ENCODE measurements around the gene ANKS1B.
"Not testable (repeated sequence)": the region's sequence is repeated elsewhere in the genome, so short reads cannot be mapped to it uniquely, and the experiment has no call there.

ANKS1B gene

DNA sequence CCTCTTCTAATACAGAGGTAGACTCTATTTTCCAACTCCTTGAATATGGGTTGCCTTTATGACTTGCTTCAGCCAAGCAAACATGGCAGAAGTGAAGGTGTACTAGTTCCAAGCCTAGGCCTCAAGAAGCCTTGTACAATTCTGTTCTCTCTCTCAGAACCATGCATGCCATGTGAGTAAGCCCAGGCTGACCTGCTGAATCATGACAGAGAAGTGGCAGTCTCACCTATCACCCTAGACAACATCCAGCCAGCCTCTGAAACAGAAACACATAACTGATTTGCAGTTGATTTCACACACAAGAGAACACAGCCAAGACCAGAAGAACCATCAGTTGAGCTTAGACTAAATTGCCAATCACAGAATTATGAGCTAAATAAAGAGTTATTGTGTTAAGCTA lies 180.0 kb downstream of the ANKS1B start:
- H3K4me1 ChIP-seq (ENCODE audit: insufficient read depth, low read length), result no peaks in the 10 kb centered on the region
- H3K36me3 ChIP-seq (ENCODE audit: insufficient read depth, low read length), result no peaks in the 10 kb centered on the region
- no peaks in the 10 kb centered on the region for H3K27me3 ChIP-seq (ENCODE audit: insufficient read depth, low read length)
- no peak overlapping the region for H3K27ac ChIP-seq (ENCODE audit: low read depth, low read length)
- no peaks in the 10 kb centered on the region for H3K9me3 ChIP-seq (ENCODE audit: insufficient read depth, low read depth, low read length)
- H3K9ac ChIP-seq (ENCODE audit: low read depth, low read length), result no peak overlapping the region
- no peak overlapping the region for H3K4me3 ChIP-seq (ENCODE audit: low read length)

DNA sequence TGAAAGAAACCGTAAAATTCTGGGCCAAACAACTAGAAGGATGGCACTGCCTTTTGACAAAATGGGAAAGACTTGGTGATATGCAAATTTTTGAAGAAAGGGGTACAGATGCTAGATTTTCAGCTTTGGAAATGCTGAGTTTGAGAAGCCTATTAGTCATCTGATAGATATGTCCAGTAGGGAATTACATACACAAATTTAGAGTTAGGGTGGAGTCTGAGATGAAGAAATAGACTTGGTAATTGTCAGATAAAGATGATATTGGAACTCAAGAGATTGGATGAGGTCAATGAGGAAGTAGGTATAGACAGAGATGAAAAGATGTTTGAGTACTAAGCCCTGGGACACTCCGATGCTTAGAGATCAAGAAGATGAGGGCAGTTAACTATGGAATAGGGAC lies 184.1 kb downstream of the ANKS1B start:
- Histone ChIP-seq H3K27ac (ENCODE audit: low read depth, low read length) (no peak overlapping the region), H3K9me3 (ENCODE audit: insufficient read depth, low read depth, low read length) (no peaks in the 10 kb centered on the region), H3K4me3 (ENCODE audit: low read length) (no peak overlapping the region), H3K4me1 (ENCODE audit: insufficient read depth, low read length) (no peaks in the 10 kb centered on the region), H3K36me3 (ENCODE audit: insufficient read depth, low read length) (no peaks in the 10 kb centered on the region), H3K9ac (ENCODE audit: low read depth, low read length) (no peak overlapping the region), H3K27me3 (ENCODE audit: insufficient read depth, low read length) (no peaks in the 10 kb centered on the region)
- 95% methylated on average over 2 of the region's 2 CpGs for WGBS

DNA sequence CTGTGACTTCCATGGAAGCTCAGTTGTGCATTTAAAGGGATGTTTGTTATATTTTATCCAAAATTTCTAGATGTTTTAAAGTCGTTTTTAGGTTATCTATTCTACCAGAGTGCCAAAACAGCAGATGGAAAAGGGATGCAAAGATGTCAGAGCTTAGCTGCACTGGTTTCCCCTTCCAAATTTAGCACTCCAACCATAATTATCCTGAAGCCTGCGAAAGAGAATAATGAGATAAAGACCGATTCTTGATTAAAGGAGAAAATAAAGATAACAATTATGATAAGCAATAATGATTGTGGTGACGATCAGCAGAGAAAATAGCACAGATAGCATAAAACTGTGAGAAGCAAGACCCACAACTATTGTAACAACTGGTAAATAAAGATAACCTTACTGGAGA lies 186.8 kb downstream of the ANKS1B start:
- not testable (repeated sequence) for H3K27ac ChIP-seq (ENCODE audit: low read depth, low read length); H3K9ac ChIP-seq (ENCODE audit: low read depth, low read length); H3K9me3 ChIP-seq (ENCODE audit: insufficient read depth, low read depth, low read length); H3K4me1 ChIP-seq (ENCODE audit: insufficient read depth, low read length); H3K4me3 ChIP-seq (ENCODE audit: low read length); H3K36me3 ChIP-seq (ENCODE audit: insufficient read depth, low read length); H3K27me3 ChIP-seq (ENCODE audit: insufficient read depth, low read length)
- 100% methylated on average over 1 of the region's 4 CpGs for WGBS

DNA sequence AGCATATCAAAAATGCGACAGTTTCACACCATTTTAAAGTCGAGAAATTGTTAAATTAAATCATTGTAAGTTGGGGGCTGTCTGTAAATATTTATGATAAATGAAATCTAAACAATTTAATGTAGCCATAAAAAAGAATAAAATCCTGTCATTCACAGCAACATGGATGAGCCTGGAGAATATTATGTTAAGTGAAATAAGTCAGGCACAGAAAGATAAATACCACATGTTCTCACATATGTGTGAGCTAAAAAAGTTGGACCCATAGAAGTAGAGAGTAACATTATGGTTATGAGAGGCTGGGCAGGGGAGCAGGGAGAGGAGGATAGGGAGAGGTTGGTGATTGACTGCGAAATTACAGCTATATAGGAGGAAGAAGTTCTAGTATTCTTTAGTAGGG lies 201.3 kb downstream of the ANKS1B start:
- WGBS, result 94% methylated on average over 3 of the region's 3 CpGs
- Histone ChIP-seq H3K9me3 (ENCODE audit: insufficient read depth, low read depth, low read length) (no peaks in the 10 kb centered on the region), H3K9ac (ENCODE audit: low read depth, low read length) (no peak overlapping the region), H3K27ac (ENCODE audit: low read depth, low read length) (no peak overlapping the region), H3K4me1 (ENCODE audit: insufficient read depth, low read length) (no peaks in the 10 kb centered on the region), H3K4me3 (ENCODE audit: low read length) (no peak overlapping the region), H3K36me3 (ENCODE audit: insufficient read depth, low read length) (no peaks in the 10 kb centered on the region), H3K27me3 (ENCODE audit: insufficient read depth, low read length) (no peaks in the 10 kb centered on the region)

DNA sequence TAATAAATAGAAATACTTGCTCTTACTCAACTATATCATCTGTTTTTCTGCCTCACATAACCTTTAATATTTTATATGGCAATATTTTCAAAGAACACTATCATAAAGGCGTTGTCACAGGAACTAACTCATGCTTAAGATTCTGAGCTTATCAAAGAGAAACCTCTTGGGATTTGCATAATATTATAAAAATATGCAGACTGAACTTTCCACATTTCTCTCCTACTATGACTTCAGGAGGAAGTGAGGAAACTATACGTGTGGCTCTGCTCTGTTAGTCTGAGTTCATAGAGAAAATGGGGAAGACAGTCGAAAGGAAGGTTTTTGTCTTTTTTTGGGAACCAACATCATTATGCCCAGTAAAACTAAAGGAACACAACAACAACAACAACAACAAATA lies 212.5 kb downstream of the ANKS1B start:
- Histone ChIP-seq H3K9ac (ENCODE audit: low read depth, low read length) (no peak overlapping the region), H3K27ac (ENCODE audit: low read depth, low read length) (no peak overlapping the region), H3K4me1 (ENCODE audit: insufficient read depth, low read length) (no peaks in the 10 kb centered on the region; the same call in 1 of the 2 replicates), H3K9me3 (ENCODE audit: insufficient read depth, low read depth, low read length) (no peaks in the 10 kb centered on the region), H3K36me3 (ENCODE audit: insufficient read depth, low read length) (no peaks in the 10 kb centered on the region), H3K27me3 (ENCODE audit: insufficient read depth, low read length) (no peaks in the 10 kb centered on the region), H3K4me3 (ENCODE audit: low read length) (no peak overlapping the region)
- 100% methylated on average over 2 of the region's 3 CpGs for WGBS

DNA sequence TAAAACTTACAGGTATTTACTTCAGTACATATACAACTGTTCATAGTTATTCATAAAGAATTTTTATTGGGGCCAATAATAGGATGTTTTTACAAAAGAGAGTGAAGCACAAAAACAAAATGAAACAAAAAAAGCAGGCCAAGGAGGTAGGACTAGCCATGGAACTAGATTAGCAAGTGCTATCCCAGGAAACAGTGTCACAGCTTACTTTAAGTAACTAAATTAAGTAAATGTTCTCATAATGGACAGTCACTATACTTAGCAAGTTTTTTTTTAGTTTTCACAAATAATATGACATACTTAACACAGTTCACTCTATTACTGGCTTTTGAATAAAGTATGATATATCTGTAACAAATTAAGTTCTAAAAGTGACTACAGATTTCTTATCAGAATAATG lies 213.1 kb downstream of the ANKS1B start:
- Histone ChIP-seq H3K4me3 (ENCODE audit: low read length) (no peak overlapping the region), H3K27me3 (ENCODE audit: insufficient read depth, low read length) (no peaks in the 10 kb centered on the region), H3K9me3 (ENCODE audit: insufficient read depth, low read depth, low read length) (no peaks in the 10 kb centered on the region), H3K27ac (ENCODE audit: low read depth, low read length) (no peak overlapping the region), H3K4me1 (ENCODE audit: insufficient read depth, low read length) (no peaks in the 10 kb centered on the region; the same call in 1 of the 2 replicates), H3K36me3 (ENCODE audit: insufficient read depth, low read length) (no peaks in the 10 kb centered on the region), H3K9ac (ENCODE audit: low read depth, low read length) (no peak overlapping the region)

DNA sequence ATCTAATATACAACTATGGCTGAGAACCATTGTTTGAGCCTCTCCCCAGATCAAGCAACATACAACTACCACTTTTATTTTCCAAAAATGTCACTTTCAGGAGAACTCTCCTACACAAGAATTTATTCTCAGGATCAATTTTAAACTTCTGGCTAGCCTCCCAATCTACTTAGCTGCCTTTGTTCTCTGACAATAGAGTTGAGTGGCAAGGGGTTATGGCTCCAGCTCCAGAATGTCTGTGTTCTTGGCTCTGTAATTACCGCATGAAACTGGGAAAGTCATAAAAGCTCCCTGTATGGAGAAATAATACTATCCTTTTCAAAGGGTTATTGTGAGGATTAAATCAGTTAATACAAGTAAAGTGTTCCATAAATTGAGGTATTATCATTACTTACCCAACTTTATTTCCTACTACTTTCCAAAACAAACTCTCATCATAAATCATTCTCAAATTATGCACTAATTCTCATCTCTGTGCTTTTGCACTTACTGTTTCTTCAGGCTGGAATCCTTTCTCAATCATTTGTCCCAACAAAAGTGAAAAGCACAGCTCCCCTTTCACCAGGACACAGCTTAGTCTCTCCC lies 215.2 kb downstream of the ANKS1B start:
- 100% methylated on average over 1 of the region's 1 CpG for WGBS
- H3K9me3 ChIP-seq (ENCODE audit: insufficient read depth, low read depth, low read length), result no peaks in the 10 kb centered on the region
- H3K27ac ChIP-seq (ENCODE audit: low read depth, low read length), result no peak overlapping the region
- no peak overlapping the region for H3K9ac ChIP-seq (ENCODE audit: low read depth, low read length)
- no peaks in the 10 kb centered on the region; the same call in 1 of the 2 replicates for H3K4me1 ChIP-seq (ENCODE audit: insufficient read depth, low read length)
- no peaks in the 10 kb centered on the region for H3K27me3 ChIP-seq (ENCODE audit: insufficient read depth, low read length)
- no peaks in the 10 kb centered on the region for H3K36me3 ChIP-seq (ENCODE audit: insufficient read depth, low read length)
- H3K4me3 ChIP-seq (ENCODE audit: low read length), result no peak overlapping the region

DNA sequence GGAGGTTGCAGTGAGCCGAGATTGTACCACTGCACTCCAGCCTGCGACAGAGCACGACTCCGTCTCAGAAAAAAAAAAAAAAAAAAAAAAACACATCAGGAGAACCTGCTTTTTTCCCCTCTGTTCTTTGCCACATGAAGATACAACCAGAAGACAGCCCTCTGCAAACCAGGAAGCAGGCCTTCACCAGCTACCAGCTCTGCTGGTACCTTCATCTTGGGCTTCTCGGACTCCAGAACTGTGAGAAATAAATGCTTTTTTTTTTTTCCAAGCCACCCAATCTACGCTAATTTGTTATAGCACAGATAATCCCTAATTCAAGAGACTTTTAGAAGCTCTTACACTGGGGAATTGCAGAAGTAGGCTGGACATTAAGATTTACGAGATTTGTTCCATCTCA lies 216.0 kb downstream of the ANKS1B start:
- Histone ChIP-seq H3K27me3 (ENCODE audit: insufficient read depth, low read length) (no peaks in the 10 kb centered on the region), H3K4me1 (ENCODE audit: insufficient read depth, low read length) (no peaks in the 10 kb centered on the region; the same call in 1 of the 2 replicates), H3K9ac (ENCODE audit: low read depth, low read length) (no peak overlapping the region), H3K27ac (ENCODE audit: low read depth, low read length) (no peak overlapping the region), H3K36me3 (ENCODE audit: insufficient read depth, low read length) (no peaks in the 10 kb centered on the region), H3K4me3 (ENCODE audit: low read length) (no peak overlapping the region), H3K9me3 (ENCODE audit: insufficient read depth, low read depth, low read length) (no peaks in the 10 kb centered on the region)
- 95% methylated on average over 7 of the region's 7 CpGs for WGBS

DNA sequence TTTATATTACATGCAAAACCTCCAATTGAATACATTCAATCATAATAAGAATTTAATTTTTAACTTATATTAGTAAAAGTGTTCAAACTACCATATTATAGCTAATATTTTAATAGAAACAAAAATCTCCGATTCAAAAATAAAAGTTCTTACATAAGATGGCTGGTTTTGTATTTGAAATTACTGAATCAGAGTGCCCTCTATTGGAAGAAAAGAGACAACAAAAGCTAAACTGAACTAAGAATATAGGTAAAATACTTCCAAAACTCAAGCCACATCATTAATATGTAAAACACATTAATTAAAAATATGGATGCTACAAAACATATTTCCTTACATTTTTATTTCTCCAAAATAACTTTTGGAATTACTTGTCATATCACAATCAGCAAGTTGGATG lies 216.9 kb downstream of the ANKS1B start:
- WGBS, result no CpG with 5 or more reads among the region's 1 CpG
- H3K36me3 ChIP-seq (ENCODE audit: insufficient read depth, low read length), result no peaks in the 10 kb centered on the region
- H3K4me3 ChIP-seq (ENCODE audit: low read length), result no peak overlapping the region
- no peaks in the 10 kb centered on the region; the same call in 1 of the 2 replicates for H3K4me1 ChIP-seq (ENCODE audit: insufficient read depth, low read length)
- H3K27me3 ChIP-seq (ENCODE audit: insufficient read depth, low read length), result no peaks in the 10 kb centered on the region
- no peak overlapping the region for H3K9ac ChIP-seq (ENCODE audit: low read depth, low read length)
- no peaks in the 10 kb centered on the region for H3K9me3 ChIP-seq (ENCODE audit: insufficient read depth, low read depth, low read length)
- no peak overlapping the region for H3K27ac ChIP-seq (ENCODE audit: low read depth, low read length)

DNA sequence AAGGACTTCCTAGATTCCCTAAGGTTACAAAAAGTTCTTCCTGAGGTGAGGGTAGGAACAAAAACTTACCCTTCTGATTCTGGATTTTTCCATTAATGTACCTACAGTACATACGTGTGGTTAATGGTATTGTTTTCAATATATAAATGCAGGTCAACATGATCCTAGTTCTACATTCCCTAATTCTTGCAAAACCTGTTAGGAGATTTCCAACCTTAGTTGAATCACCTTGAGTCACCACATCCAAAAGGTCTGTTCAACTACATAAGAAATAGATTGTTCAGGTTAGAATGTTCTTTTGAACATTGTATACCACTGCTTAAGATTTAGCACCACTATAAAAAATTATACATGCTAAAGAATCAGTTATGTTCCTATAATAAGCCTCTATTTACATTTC lies 218.3 kb downstream of the ANKS1B start:
- Histone ChIP-seq H3K27ac (ENCODE audit: low read depth, low read length) (no peak overlapping the region), H3K9me3 (ENCODE audit: insufficient read depth, low read depth, low read length) (no peaks in the 10 kb centered on the region), H3K4me1 (ENCODE audit: insufficient read depth, low read length) (no peaks in the 10 kb centered on the region; the same call in 1 of the 2 replicates), H3K9ac (ENCODE audit: low read depth, low read length) (no peak overlapping the region), H3K36me3 (ENCODE audit: insufficient read depth, low read length) (no peaks in the 10 kb centered on the region), H3K27me3 (ENCODE audit: insufficient read depth, low read length) (no peaks in the 10 kb centered on the region), H3K4me3 (ENCODE audit: low read length) (no peak overlapping the region)
- WGBS, result no CpG with 5 or more reads among the region's 1 CpG

DNA sequence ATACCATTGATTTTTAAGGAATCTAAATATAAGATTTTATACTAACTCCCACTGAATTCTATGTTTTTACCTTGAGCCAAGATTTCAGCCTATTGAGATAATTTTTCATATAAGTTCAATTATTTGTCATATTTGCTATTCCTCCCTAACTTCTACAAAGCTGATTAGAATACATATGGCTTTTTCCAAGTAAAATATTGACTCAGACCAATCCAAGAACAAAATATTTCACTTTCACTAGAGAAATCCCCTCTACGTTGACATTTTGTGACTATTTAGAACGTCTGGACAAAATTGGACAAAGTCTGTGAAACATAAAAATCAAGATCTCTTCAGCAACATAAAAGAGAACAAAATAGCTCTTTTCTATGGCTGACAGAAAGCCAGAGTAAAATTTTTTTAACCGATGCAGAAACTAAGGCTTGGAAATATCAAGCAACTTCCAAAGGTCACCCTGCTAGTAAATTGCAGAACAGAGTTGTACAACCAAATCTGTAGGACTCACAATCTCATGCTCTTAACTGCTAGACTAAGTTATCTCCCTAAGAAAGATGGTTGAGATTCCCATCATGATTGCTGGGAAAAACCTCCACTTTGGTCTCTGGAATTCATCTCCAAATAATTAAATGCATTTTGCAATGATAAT lies 219.1 kb downstream of the ANKS1B start:
- Histone ChIP-seq H3K27ac (ENCODE audit: low read depth, low read length) (no peak overlapping the region), H3K4me1 (ENCODE audit: insufficient read depth, low read length) (no peaks in the 10 kb centered on the region; the same call in 1 of the 2 replicates), H3K9me3 (ENCODE audit: insufficient read depth, low read depth, low read length) (no peaks in the 10 kb centered on the region), H3K27me3 (ENCODE audit: insufficient read depth, low read length) (no peaks in the 10 kb centered on the region), H3K36me3 (ENCODE audit: insufficient read depth, low read length) (no peaks in the 10 kb centered on the region), H3K4me3 (ENCODE audit: low read length) (no peak overlapping the region), H3K9ac (ENCODE audit: low read depth, low read length) (no peak overlapping the region)
- WGBS, result 93% methylated on average over 3 of the region's 3 CpGs

DNA sequence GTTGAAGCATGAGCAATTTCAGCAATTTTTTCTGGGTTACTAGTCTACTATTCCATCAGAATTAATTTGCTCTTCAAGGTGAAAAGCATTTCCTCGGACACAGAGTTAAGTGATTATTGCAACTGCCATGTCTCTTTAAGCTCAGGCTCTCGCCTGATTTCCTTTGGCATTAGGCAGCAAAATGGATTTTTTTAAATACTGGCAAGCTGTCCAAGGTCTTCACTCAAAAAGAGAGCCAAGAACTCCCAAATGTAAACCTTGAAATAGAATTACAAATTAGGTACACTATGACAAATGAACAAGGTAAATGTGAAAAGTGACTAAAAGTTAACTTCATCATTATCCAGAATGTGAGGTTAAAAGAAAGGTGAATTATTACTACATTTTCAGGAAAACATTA lies 225.3 kb downstream of the ANKS1B start:
- Histone ChIP-seq H3K27me3 (ENCODE audit: insufficient read depth, low read length) (no peaks in the 10 kb centered on the region), H3K36me3 (ENCODE audit: insufficient read depth, low read length) (no peaks in the 10 kb centered on the region), H3K9ac (ENCODE audit: low read depth, low read length) (no peak overlapping the region), H3K4me3 (ENCODE audit: low read length) (no peak overlapping the region), H3K4me1 (ENCODE audit: insufficient read depth, low read length) (no peaks in the 10 kb centered on the region), H3K27ac (ENCODE audit: low read depth, low read length) (no peak overlapping the region), H3K9me3 (ENCODE audit: insufficient read depth, low read depth, low read length) (no peaks in the 10 kb centered on the region)
- 91% methylated on average over 2 of the region's 2 CpGs for WGBS
